ENCODE data around the gene HELZ2. TPM values are rescaled to one million over a fixed set of nuclear protein-coding genes. Genes with fewer than 3 reads are reported as not detected.

The HELZ2 gene
- polyA plus RNA-seq, 3 donors: 3.0 to 15.5 (median 3.3) TPM

DNA sequence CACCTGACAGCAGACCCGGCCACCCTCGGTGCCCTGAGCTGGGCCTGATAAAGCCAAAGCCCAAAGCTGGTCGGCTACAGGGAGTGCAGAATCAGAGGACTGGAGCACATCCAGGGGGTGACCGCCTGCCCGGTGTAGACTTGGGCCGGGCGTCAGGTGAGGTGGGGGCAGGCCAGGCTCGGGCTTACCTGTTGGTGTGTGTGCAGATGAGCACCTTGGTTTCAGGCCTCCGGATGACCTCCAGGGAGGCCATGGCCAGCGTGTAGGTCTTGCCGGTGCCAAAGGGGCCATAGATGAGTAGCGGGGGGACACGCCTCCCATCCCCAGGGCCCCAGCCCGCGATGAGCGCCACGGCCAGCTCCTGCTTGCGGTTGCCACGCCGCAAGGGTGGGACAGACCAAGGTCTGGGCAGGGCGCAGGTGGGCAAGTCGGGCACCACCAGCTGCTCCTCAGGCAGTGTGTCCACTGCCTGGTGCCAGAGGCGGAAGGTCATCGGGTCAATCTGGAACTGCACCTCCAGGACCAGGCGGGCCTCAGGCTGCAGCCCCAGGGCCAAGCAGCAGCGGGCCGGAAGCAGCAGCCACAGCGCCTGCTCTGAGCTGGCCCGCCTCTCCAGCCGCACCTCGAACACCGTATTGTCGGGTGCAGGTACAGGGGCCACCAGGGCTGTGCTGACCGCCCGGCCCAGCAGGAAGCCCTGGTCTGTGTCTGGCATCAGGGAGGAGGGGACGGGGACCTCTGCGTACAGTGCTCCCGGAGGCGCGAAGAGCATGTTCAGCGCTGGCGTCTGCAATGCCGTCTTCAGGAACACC, 5.7 kb downstream of the HELZ2 start:
- peaks cover 25 to 47% of the 10 kb centered on the region in 2 donors for H3K36me3 ChIP-seq (replicated peaks in 1 of 2; ENCODE audit: control insufficient read depth in 1 of 2, insufficient read depth in 2 of 2, low read length in 2 of 2)
- DNase-seq: peak in 2 of 3 donors; percentile 29 to 33
- H3K79me2 ChIP-seq (ENCODE audit: insufficient read depth, low read length): peaks cover 4% of the 10 kb centered on the region
- peaks cover 8 to 32% (median 12%) of the 10 kb centered on the region in 7 donors for H3K9me3 Mint-ChIP-seq
- H3K36me3 Mint-ChIP-seq: peaks cover 17 to 37% of the 10 kb centered on the region in 2 donors
- H3K27me3 ChIP-seq (ENCODE audit: control insufficient read depth in 2 of 2, insufficient read depth in 2 of 2, low read length in 2 of 2): peaks cover 0 to 74% of the 10 kb centered on the region in 2 donors
- peak overlapping the region; percentile 72 to 91 for H3K27ac ChIP-seq (ENCODE audit: low read depth in 1 of 2, low read length in 2 of 2)
- no peak overlapping the region for H2AFZ ChIP-seq (ENCODE audit: insufficient read depth, low read depth, low read length, poor library complexity, severe bottlenecking)
- H3K9me3 ChIP-seq (replicated peaks in 1 of 2; ENCODE audit: control insufficient read depth in 1 of 2, insufficient read depth in 1 of 2, low read length in 2 of 2): peaks cover 15 to 16% of the 10 kb centered on the region in 2 donors
- H3K4me1 Mint-ChIP-seq: peaks cover 26% of the 10 kb centered on the region
- intact Hi-C loops (cut with micrococcal nuclease): loop anchor here (2.0 to 10.0 kb wide), 4 partner anchors 44 to 326 kb away; partner anchors contain the start of genes DNAJC5 (in 1 of the 2) and GMEB2 (in 1 of the 2)
- peaks cover 39 to 46% of the 10 kb centered on the region in 2 donors for H3K4me1 ChIP-seq (ENCODE audit: control insufficient read depth in 1 of 2, insufficient read depth in 2 of 2, low read length in 2 of 2)
- H3K27ac Mint-ChIP-seq: peak overlapping the region; percentile 90 to 97 (median 97)
- peak overlapping the region; percentile 91 for H3K4me2 ChIP-seq (replicated peaks; ENCODE audit: extremely low read depth, low read length, poor library complexity, severe bottlenecking)
- WGBS (ENCODE audit: insufficient coverage): 21% methylated on average over 41 of the region's 43 CpGs
- H4K20me1 ChIP-seq (ENCODE audit: insufficient read depth, low read length): peaks cover 96% of the 10 kb centered on the region
- TF ChIP-seq, protein P1, sequence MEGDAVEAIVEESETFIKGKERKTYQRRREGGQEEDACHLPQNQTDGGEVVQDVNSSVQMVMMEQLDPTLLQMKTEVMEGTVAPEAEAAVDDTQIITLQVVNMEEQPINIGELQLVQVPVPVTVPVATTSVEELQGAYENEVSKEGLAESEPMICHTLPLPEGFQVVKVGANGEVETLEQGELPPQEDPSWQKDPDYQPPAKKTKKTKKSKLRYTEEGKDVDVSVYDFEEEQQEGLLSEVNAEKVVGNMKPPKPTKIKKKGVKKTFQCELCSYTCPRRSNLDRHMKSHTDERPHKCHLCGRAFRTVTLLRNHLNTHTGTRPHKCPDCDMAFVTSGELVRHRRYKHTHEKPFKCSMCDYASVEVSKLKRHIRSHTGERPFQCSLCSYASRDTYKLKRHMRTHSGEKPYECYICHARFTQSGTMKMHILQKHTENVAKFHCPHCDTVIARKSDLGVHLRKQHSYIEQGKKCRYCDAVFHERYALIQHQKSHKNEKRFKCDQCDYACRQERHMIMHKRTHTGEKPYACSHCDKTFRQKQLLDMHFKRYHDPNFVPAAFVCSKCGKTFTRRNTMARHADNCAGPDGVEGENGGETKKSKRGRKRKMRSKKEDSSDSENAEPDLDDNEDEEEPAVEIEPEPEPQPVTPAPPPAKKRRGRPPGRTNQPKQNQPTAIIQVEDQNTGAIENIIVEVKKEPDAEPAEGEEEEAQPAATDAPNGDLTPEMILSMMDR (IDR thresholded peaks at IDR 0.05): no peak
- peak overlapping the region; percentile 68 for H3K9ac ChIP-seq (ENCODE audit: insufficient read depth, low read length, poor library complexity, severe bottlenecking)
- H3K27me3 Mint-ChIP-seq (ENCODE audit: low read depth in 3 of 3): peaks cover 28 to 76% (median 51%) of the 10 kb centered on the region in 3 donors
- peak overlapping the region; percentile 76 to 87 for H3K4me3 Mint-ChIP-seq
- H3K4me3 ChIP-seq (replicated peaks in 1 of 3; ENCODE audit: low read depth in 2 of 3, low read length in 3 of 3): peak overlapping the region; percentile 5 to 73 (median 43)

DNA sequence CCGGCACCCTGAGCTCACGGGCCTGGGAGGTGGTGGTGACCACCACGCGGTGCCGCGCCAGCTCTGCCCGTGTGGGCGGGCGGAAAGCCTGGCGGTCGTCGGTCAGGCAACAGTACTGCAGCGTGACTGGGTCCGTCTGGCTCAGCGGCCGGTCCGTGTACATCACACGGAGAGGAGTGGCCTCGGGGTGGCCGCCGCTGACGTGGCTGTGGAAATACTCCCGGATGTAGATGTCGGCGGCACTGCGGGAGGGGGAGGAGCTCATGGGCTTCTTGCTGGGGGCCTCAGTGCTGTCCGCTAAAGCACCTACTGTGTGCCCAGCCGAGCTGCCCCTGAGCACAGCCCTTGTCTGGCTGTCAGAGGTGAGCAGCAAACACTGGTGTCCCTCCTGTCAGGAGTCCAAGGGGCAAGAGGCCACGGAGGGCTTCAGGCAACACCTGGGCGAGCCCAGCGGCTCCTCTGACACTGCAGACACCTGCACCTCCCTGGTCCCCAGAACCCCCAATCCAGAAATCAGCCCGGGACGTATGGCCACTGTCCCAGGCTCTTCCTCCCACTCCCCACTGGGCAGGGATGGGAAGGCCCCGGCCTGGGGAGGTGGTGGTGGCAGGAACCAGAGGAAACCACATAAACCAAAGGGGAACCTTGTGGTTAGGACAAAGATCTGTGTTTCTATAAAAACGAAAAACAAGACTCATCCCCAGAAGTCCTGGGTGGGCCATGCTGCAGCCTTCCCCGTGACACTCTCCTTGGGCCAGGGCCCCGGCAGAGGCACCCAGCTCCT, 6.5 kb downstream of the HELZ2 start:
- H4K20me1 ChIP-seq (ENCODE audit: insufficient read depth, low read length): peaks cover 96% of the 10 kb centered on the region
- H3K4me3 ChIP-seq (replicated peaks in 1 of 3; ENCODE audit: low read depth in 2 of 3, low read length in 3 of 3): peak overlapping the region; percentile 11 to 73 (median 43)
- intact Hi-C loops (cut with micrococcal nuclease): loop anchor here (2.0 to 10.0 kb wide), 4 partner anchors 45 to 327 kb away; partner anchors contain the start of genes DNAJC5 (in 1 of the 2) and GMEB2 (in 1 of the 2)
- H3K9me3 Mint-ChIP-seq: peaks cover 8 to 28% (median 12%) of the 10 kb centered on the region in 7 donors
- peak; percentile 88 to 93 (median 92) for DNase-seq
- H3K9ac ChIP-seq (ENCODE audit: insufficient read depth, low read length, poor library complexity, severe bottlenecking): peak overlapping the region; percentile 68
- peak overlapping the region; percentile 72 to 91 for H3K27ac ChIP-seq (ENCODE audit: low read depth in 1 of 2, low read length in 2 of 2)
- H3K9me3 ChIP-seq (replicated peaks in 1 of 2; ENCODE audit: control insufficient read depth in 1 of 2, insufficient read depth in 1 of 2, low read length in 2 of 2): peaks cover 15 to 16% of the 10 kb centered on the region in 2 donors
- peaks cover 22 to 52% of the 10 kb centered on the region in 2 donors for H3K36me3 ChIP-seq (replicated peaks in 1 of 2; ENCODE audit: control insufficient read depth in 1 of 2, insufficient read depth in 2 of 2, low read length in 2 of 2)
- peaks cover 0 to 66% of the 10 kb centered on the region in 2 donors for H3K27me3 ChIP-seq (ENCODE audit: control insufficient read depth in 2 of 2, insufficient read depth in 2 of 2, low read length in 2 of 2)
- H3K79me2 ChIP-seq (ENCODE audit: insufficient read depth, low read length): no peaks in the 10 kb centered on the region
- peaks cover 33 to 38% of the 10 kb centered on the region in 2 donors for H3K4me1 ChIP-seq (ENCODE audit: control insufficient read depth in 1 of 2, insufficient read depth in 2 of 2, low read length in 2 of 2)
- peaks cover 28 to 75% (median 53%) of the 10 kb centered on the region in 3 donors for H3K27me3 Mint-ChIP-seq (ENCODE audit: low read depth in 3 of 3)
- peak overlapping the region; percentile 19 for H2AFZ ChIP-seq (ENCODE audit: insufficient read depth, low read depth, low read length, poor library complexity, severe bottlenecking)
- peaks cover 18 to 41% of the 10 kb centered on the region in 2 donors for H3K36me3 Mint-ChIP-seq
- H3K4me2 ChIP-seq (replicated peaks; ENCODE audit: extremely low read depth, low read length, poor library complexity, severe bottlenecking): peak overlapping the region; percentile 91
- peak overlapping the region; percentile 90 to 97 (median 97) for H3K27ac Mint-ChIP-seq
- TF ChIP-seq, protein P1 (IDR thresholded peaks at IDR 0.05): peak; percentile 10
- peak overlapping the region; percentile 76 to 87 for H3K4me3 Mint-ChIP-seq
- H3K4me1 Mint-ChIP-seq: peaks cover 26% of the 10 kb centered on the region
- WGBS (ENCODE audit: insufficient coverage): 10% methylated on average over 32 of the region's 37 CpGs

Data from CD14-positive monocyte (primary cell).